Globus pallidus (tissue), 1 donor: ENCODE results near the gene XCL1.

ENCODE experiments used
- DNase-seq: peaks from one replicate; pipeline ENCODE4 v3.0.0-alpha.2; 2015; ENCODE audit warnings: low spot score

XCL1 gene

GRCh38 chr1:168605443-168605842, 29.0 kb downstream of the XCL1 start:
- no peak for DNase-seq

GRCh38 chr1:168606096-168606495, 29.7 kb downstream of the XCL1 start:
- DNase-seq = no peak

GRCh38 chr1:168607872-168608428, 31.5 kb downstream of the XCL1 start:
- DNase-seq = no peak

GRCh38 chr1:168608796-168609715, 32.7 kb downstream of the XCL1 start:
- DNase-seq = no peak

- no peak for DNase-seq
Observed at GRCh38 chr1:168609741-168610510, 33.5 kb downstream of the XCL1 start.

GRCh38 chr1:168613038-168613451, 36.6 kb downstream of the XCL1 start:
- no peak for DNase-seq

- peak; percentile 43 for DNase-seq
Observed at GRCh38 chr1:168613691-168614231, 37.4 kb downstream of the XCL1 start.

GRCh38 chr1:168614235-168614634, 37.8 kb downstream of the XCL1 start:
- DNase-seq = no peak

GRCh38 chr1:168615965-168616364, 39.6 kb downstream of the XCL1 start:
- DNase-seq = no peak

GRCh38 chr1:168617974-168618750, 41.8 kb downstream of the XCL1 start:
- peak; percentile 78 for DNase-seq

GRCh38 chr1:168618886-168619285, 42.5 kb downstream of the XCL1 start:
- DNase-seq = no peak

GRCh38 chr1:168621356-168621755, 45.0 kb downstream of the XCL1 start:
- DNase-seq = no peak

GRCh38 chr1:168623003-168623828, 46.8 kb downstream of the XCL1 start:
- DNase-seq = no peak

GRCh38 chr1:168623831-168624230, 47.4 kb downstream of the XCL1 start:
- no peak for DNase-seq

- DNase-seq = no peak
Observed at GRCh38 chr1:168626326-168626725, 49.9 kb downstream of the XCL1 start.

GRCh38 chr1:168627370-168627769, 51.0 kb downstream of the XCL1 start:
- no peak for DNase-seq

- no peak for DNase-seq
Observed at GRCh38 chr1:168628807-168629206, 52.4 kb downstream of the XCL1 start.

GRCh38 chr1:168629466-168629865, 53.1 kb downstream of the XCL1 start:
- no peak for DNase-seq
